NCI-H774 (cell line): ENCODE data around the gene PKN1.
A peak's percentile ranks its signal among the peaks of the same experiment; 100 is the strongest.
"Not testable (repeated sequence)": the region's sequence is repeated elsewhere in the genome, so short reads cannot be mapped to it uniquely, and the experiment has no call there.

Experiments used
- DNase-seq: peaks from one replicate; lab custom pipeline; 2025; lab: John Stamatoyannopoulos, UW

Gene PKN1

DNA sequence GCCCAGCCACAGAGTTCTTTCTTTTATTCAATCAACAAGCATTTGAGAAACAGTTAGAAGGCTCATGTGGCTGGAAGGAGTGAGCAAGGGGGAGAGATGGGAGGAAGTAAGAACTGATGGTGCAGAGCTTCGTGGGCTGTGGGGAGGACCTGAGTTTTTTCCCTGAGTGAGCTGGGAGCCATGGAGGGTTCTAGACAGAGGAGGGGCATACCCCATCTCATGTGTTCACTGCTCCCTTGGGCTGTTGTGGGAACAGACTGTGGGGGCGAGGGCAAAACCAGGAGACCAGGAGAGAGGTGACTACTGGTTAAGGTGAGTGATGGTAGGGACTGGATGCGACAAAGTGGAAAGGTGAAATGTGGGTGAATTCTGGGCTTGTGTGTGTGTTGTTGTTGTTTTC is 2.4 kb upstream of the PKN1 start:
- DNase-seq: no peak

DNA sequence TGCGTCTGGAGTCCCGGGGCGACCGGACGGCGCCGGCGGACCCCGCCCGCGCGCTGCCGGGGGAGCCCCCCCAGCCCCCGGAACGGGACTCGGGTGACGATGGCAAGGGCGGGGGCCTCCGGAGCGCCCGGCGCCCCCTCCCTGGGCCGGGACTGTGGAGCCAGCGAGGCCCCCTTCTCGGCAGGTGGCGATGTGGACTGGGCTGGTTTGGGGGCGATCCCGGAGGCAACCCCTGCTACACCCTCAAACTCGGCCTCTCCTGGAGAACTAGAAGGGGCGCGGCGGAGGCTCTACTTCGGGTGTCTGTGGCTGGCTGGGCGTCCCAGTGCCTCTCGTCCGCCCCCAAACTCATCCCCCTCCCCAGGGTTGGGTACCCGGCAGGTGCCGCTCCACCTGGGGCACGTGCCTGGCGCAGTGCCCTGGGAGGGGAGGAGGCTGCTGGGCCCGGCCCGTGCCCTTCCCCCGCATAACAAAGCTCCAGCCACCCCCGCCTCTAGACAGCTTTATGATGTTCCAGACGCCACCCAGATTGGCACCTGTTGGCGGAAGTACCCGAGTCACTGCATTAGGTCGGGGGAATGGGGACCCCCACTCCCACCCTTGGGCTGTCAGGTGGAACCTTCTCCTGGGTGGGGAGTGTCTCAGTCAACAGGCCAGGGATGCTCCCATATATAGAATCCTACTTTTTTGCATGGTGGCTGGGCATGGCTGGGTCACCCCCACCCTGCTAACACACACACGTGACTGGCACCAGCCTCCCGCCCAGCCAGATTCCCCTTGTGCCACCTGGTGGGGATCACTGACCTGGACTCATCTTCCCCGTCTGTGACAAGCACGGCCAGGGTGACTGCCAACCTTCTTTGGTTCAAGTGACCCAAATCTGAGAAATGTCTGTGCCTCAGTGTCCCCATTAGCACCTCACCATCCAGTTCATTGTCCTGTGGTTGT is 722 bp downstream of the PKN1 start:
- peak; percentile 59 for DNase-seq

DNA sequence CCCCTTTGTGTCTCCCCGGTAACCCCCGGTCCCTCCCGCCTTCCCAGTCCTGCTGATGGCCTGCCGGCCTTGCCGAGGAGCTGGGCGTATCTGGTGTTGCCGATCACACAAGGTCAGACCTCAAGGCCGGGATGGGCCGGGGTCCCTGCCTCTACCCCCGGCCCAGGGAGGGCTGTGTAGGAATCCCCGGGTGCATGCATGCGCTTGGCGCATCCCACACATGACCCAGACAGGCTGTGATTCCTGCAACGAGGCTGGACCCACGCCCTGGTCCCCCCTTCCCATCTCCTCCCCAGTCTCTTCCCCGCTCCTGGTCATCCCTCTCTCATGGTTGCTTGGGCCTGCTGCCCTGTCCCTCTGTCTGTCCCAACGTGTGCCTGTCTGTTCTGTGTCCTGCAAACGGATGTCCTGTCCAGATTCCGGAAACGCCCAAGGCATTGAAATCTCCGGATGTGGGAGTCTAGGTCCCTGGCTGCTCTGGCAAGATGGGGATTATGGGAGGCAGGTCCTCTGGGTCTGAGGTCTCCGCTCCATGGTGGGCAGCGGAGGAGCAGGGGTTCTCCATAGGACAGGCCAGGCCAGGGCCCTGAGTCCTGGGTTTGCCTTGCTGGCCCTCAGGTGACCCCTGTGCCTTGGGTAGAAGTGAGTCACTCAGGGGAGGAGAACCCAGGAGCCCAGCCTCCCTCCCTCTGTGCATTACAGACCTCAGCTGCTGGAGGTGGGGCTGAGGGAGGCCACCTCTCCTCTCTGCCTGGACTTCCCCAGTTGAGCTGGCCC is 1.6 kb downstream of the PKN1 start:
- DNase-seq: no peak

DNA sequence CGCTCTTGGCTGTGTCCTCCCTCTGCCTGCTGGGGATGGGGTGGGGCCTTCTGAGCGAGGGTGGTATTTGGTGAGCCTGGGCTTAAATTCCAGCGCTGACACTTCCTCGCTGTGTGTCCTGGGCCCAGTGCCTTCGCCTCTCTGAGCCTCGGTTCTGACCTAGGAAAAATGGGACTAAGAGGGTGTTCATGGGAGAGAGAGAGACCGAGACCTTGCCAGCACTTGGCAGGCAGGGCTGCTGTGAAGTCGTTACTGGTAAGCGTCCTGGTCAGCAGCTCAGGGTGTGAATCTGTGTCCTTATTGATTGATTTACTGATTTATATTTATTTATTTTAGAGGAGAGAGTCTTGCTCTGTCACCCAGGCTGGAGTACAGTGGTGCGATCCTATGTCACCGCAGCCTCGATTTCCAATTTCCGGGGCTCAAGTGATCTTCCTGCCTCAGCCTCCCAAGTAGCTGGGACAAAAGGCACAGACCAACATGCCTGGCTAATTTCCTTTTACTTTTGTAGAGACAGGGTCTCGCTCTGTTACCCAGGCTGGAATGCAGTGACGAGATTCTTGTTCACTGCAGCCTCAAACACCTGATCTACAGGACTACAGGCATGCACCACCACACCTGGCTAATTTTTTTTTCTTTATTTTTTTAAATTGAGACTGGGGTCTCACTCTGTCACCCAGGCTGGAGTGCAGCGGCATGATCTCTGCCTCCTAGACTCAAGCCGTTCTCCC is 2.4 kb downstream of the PKN1 start:
- DNase-seq: no peak

DNA sequence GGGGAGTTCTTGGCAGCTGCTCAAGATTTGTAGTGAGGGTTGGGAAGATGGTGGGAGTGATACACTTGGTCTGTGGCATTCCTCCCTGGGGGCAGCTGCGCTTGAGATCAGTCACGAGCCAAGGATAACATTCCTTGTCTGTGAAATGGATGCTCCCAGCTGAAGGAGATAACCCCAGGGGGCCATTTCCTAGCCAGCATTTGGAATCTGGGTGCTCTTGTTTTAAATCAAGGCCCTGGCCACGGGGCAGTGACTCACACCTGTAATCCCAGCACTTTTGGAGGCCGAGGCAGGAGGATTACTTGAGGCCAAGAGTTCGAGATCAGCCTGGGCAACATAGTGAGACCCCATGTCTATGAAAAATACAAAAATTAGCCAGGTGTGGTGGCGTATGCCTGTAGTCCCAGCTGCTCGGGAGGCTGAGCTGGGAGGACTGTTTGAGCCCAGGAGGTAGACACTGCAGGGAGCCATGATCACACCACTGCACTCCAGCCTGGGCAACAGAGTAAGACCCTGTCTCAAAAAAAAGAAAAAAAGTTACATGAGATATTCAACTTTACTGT is 4.6 kb downstream of the PKN1 start:
- DNase-seq: no peak

DNA sequence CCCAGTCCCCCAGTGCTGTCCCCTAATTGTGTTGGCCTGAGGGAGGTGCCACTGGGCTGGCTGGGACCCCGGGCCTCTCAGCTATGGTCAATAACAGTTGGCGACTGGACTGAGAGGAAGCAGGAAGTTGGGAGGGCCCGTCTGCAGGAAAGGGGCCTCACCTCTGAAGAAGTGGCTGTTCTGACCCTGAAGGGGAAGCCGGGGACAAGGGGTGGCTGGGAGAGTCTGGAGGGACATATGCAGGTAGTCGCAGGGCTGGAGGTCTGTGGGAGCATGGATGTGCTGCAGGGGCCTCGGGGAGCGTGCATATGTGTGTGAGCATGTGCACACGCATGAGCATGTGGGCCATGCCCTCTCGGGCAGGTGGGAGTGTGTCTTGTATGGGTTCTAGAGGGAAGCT is 5.9 kb downstream of the PKN1 start:
- DNase-seq: no peak

DNA sequence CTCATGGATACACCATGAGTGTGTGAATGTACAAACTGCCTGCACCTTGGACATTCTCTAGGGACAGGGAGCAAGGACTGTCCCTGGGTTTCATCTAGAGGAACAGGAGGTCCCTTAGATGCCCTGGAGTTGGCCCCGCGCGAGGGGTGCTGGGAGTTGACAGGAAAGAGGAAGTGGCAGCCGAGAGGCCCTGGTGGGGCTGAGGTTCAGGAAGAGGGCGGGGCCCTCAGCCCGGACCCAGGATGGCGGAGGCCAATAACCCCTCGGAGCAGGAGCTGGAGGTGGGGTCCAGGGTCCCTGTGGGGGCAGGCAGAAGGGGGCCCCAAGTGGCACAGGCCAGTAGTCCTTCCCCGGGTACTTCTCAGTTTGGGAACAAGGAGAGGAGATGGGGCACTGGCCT is 6.9 kb downstream of the PKN1 start:
- DNase-seq: no peak

DNA sequence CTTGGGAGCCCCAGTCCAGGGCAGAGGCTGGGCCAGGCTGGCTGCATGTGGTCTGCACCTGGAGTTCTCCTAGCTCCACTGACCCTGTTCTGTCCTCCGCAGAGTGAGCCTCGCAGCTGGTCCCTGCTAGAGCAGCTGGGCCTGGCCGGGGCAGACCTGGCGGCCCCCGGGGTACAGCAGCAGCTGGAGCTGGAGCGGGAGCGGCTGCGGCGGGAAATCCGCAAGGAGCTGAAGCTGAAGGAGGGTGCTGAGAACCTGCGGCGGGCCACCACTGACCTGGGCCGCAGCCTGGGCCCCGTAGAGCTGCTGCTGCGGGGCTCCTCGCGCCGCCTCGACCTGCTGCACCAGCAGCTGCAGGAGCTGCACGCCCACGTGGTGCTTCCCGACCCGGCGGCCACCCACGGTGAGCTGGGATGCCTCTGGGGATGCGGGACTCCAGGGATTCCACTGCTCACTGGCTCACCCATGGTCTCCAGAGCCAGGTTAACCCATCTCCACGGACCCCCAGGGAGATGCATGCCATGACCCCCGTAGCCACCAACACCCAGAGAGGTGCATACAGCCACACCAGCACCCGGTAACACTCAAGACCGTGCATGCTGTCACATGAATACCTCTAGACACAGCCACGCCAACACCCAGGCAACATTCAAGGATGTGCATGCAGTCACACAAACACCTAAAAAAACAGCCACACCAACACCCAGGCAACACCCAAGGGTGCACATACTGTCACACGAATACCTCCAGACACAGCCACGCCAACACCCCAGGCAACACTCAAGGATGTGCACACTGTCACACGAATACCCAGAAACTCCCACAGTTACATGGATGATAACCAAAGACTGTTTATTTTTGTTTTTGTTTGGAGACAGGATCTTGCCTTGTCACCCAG is 8.2 kb downstream of the PKN1 start:
- DNase-seq: no peak

DNA sequence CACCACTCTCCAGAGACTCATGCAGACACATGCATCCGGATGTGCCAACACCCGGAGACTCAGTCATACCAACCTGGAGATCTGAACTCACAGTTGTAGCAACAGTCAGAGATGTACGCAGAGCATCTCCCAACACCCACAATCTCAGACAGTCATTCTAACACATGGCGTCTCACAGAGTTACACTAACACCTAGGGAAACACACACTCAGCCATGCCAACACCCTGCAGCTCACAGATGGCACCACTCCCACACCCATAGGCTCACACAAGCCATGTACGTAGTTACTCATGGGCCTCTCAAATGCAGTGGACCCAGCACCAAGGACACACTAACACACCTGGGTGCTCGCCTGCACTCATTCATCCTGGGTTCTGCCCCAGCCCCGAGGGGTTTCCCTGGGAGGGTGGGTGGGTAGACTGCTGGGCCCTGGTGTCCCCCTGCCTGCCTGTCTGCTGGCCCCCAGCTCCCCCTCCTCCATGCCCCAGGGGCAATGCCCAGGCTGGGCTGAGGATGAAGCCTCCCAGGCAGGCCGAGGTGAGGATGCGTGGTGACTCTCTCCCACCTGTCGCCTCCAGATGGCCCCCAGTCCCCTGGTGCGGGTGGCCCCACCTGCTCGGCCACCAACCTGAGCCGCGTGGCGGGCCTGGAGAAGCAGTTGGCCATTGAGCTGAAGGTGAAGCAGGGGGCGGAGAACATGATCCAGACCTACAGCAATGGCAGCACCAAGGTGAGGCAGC is 10.0 kb downstream of the PKN1 start:
- no peak for DNase-seq

DNA sequence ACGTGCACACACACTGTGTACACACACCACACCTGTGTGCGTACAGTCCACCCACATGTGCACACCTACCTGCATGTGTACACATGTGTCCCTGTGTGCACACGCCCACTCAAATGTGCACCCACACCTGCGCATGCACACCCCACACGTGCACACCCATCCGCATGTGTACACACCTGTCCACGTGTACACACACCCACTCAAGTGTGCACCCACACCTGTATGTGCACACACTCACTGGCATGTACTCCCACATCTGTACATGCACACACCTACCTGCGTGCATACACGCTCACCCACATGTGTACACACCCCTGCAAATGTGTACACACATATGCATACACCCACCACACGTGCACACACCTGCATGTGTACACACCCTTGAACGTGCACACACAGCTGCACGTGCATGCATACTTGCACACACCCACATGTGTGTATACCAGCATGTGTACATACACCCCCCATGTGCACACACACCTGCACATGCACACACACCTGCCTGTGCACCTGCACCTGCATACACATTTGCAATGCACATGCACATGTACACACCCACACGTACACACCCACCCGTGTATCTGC is 10.6 kb downstream of the PKN1 start:
- DNase-seq: no peak

DNA sequence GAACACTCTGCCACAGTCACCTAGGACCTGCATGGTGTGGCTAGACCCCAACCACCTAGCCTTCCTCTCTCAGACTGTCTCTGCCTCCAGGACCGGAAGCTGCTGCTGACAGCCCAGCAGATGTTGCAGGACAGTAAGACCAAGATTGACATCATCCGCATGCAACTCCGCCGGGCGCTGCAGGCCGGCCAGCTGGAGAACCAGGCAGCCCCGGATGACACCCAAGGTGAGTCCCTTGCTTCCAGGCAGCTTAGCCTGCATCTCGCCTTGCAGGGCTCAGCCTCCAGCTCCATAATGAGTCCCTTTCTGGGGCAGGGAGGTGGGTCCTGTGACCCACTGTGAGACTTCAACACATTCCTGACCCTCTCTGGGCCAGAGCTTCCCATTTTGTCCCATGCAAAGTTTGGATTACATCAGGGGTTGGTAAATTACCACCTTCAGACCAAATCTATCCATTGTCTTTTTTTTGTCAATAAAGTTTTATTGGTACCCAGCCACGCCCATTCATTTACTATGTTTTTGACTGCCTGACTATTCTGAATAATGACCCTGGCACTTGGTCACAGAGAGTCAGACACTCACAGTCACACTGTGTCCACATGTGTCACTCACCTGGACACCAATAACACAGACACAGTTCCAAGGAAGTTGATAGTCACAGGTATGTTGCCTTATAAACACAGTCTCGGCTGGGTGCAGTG is 13.4 kb downstream of the PKN1 start:
- no peak for DNase-seq

DNA sequence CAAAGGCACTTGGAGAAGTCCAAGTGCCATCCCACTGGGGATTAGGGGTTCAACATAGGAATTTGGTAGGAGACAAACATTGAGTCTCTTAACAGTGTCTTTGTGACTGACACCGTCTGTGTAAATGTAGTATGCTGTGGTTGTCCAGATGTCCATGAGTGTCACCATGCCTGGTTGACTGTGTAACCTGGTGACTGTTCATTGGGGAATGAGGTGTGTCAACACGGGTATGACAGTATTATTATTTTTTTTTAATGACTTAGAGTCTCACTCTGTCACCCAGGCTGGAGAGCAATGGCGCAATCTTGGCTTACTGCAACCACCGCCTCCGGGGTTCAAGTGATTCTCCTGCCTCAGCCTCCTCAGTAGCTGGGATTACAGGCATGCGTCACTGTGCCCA is 16.2 kb downstream of the PKN1 start:
- no peak for DNase-seq

DNA sequence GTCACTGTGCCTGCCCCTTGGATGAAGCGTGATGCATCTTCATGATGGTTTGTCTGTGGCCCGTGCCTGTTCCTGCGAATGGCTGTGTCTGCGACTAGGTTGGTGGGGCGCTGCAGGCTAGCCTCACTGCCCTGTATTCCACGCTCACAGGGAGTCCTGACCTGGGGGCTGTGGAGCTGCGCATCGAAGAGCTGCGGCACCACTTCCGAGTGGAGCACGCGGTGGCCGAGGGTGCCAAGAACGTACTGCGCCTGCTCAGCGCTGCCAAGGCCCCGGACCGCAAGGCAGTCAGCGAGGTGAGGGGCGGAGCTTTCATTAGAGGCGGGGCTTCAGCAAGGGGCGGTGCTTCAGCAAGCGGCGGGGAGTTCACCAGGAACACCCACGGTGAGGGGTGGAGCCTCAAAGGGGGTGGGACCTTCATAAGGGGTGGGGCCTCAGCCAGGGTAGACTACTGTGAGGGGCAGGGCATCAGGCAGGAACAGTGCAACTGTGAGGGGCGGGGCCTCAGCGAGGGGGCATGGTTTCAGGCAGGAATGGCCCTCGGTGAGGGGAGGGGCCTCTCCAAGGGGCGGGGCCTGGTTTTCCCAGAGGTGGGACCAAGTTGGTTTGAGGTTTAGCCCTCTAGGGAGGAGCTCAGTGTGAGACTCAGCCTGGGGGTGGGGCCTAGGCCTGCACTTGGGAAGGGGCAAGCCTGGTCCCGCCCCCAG is 17.2 kb downstream of the PKN1 start:
- peak; percentile 5 for DNase-seq

DNA sequence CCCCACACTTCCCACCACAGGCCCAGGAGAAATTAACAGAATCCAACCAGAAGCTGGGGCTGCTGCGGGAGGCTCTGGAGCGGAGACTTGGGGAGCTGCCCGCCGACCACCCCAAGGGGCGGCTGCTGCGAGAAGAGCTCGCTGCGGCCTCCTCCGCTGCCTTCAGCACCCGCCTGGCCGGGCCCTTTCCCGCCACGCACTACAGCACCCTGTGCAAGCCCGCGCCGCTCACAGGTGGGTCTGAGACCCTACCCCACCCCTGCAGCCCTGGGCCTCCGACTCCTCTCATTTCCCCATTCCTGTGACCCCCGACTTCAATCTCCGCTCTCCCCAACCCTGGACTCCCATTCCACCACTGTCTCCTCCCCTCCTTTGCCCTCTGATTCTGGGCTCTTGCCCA is 17.8 kb downstream of the PKN1 start:
- no peak for DNase-seq

DNA sequence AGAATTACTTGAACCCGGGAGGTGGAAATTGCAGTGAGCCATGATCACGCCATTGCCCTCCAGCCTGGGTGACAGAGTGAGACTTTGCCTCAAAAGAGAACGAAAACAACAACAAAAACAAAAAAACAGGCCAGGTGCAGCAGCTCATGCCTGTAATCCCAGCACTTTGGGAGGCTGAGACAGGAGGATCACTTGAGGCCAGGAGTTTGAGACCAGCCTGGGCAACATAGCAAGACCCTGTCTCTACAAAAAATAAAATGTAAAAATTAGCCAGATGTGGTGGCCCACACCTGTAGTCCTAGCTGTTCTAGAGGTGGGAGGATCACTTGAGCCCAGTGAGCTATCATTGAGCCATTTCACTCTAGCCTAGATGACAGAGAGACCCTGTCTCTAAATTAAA is 19.2 kb downstream of the PKN1 start:
- not testable (repeated sequence) for DNase-seq

DNA sequence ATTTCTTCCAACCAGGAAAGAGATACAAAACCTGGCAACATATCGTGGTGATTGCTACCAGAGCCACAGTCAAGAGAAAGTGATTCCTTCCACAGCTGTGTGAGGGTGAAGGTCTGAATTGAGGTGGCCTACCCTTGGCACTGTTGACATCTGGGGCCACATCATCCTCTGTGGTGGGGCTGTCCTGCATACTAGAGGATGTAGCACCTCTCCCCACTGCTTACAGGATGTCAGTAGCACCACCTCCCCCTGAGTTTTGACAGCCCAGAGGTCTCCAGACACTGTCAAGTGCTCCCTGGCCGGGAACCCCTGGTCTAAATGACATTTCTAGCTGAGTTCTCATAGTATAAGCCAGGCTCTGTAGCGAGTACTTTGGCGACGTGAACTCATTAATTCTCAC is 26.6 kb downstream of the PKN1 start:
- DNase-seq: no peak

DNA sequence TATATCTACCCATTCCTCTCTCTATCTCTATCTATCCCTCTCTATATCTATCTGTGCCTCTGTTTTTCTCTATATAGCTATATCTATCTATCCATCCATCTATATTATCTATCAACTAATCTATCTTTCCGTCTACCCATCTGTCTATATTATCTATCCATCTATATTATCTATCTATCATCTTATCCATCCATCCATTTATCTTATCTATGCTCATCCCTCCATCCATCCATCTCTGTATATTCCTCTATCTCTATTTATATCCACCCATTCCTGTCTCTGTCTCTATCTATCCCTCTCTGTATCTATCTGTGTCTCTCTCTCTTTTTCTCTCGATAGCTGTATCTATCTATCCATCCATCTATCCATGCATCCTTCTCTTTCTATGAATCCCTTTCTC is 27.8 kb downstream of the PKN1 start:
- no peak for DNase-seq

DNA sequence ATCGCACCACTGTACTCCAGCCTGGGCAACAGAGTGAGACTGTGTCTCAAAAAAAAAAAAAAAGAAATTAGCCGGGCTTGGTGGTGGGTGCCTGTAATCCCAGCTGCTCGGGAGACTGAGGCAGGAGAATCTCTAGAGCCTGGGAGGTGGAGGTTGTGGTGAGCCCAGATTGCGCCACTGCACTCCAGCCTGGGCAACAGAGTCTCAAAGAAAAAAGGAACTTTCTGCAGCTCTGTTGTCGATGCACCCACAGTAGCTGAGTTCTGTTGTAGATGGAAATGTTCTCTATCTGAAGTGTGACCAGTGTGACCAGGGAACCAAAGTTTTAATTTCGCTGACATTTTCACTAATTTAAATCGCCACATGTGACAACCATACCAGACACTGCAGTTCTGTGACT is 29.3 kb downstream of the PKN1 start:
- not testable (repeated sequence) for DNase-seq

DNA sequence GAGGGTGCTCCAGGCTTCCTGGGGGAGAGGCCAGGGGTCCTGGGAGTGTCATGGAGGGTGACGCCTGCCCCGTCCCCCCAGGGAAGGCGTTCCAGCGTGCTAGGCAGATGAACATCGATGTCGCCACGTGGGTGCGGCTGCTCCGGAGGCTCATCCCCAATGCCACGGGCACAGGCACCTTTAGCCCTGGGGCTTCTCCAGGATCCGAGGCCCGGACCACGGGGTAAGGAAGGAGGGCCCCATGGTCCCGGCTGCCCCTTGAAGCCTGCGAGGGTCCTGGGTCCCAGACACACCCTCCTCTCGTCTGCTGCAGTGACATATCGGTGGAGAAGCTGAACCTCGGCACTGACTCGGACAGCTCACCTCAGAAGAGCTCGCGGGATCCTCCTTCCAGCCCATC is 30.6 kb downstream of the PKN1 start:
- DNase-seq: no peak
